ENCODE results near the gene XKR7. TPM values are rescaled to one million over a fixed set of nuclear protein-coding genes. Genes with fewer than 3 reads are reported as not detected.

Gene XKR7
- total RNA-seq, 4 donors from 2014 or later = not detected

- H3K4me3 ChIP-seq = no peak overlapping the region
- H3K4me1 ChIP-seq = peaks cover 2 to 7% (median 2%) of the 10 kb centered on the region in 4 donors
- TF ChIP-seq POLR2A (IDR thresholded peaks at IDR 0.05; ENCODE audit: low read depth) (no peak), POLR2AphosphoS5 (IDR thresholded peaks at IDR 0.05) (no peak), CTCF (IDR thresholded peaks at IDR 0.05) (no peak), EP300 (IDR thresholded peaks at IDR 0.05) (no peak)
- peaks cover 0 to 40% (median 0%) of the 10 kb centered on the region in 4 donors for H3K36me3 ChIP-seq
- DNase-seq (ENCODE audit: extremely low spot score) = no peak
- H3K27me3 ChIP-seq = peaks cover 0 to 70% (median 17%) of the 10 kb centered on the region in 4 donors
- no peaks in the 10 kb centered on the region for H3K9me3 ChIP-seq
- intact Hi-C loops (cut with DNase I) = loop anchor here (10.0 kb wide), 1 partner anchor 80 kb away; no protein-coding TSS in a partner anchor
- 72% methylated on average over 6 of the region's 6 CpGs for WGBS
- no peak overlapping the region for H3K27ac ChIP-seq (replicated peaks in 1 of 4)
These were observed 56.8 kb downstream of the XKR7 start for GRCh38 chr20:32024683-32025295.

- no peak for TF ChIP-seq EP300 (IDR thresholded peaks at IDR 0.05)
- no peak for TF ChIP-seq CTCF (IDR thresholded peaks at IDR 0.05)
- TF ChIP-seq POLR2A (IDR thresholded peaks at IDR 0.05; ENCODE audit: low read depth) = no peak
- TF ChIP-seq POLR2AphosphoS5 (IDR thresholded peaks at IDR 0.05) = no peak
- H3K4me3 ChIP-seq = no peak overlapping the region
- peaks cover 6 to 12% (median 11%) of the 10 kb centered on the region in 4 donors for H3K4me1 ChIP-seq
These were observed 59.7 kb downstream of the XKR7 start for GRCh38 chr20:32027643-32028042.

GRCh38 chr20:32028647-32029372 is 60.9 kb downstream of the XKR7 start:
- WGBS = 63% methylated on average over 12 of the region's 12 CpGs
- Histone ChIP-seq H3K36me3 (peaks cover 0 to 40% (median 0%) of the 10 kb centered on the region in 4 donors), H3K4me3 (no peak overlapping the region), H3K9me3 (no peaks in the 10 kb centered on the region), H3K27ac (replicated peaks in 1 of 4) (no peak overlapping the region), H3K4me1 (peaks cover 6 to 12% (median 11%) of the 10 kb centered on the region in 4 donors), H3K27me3 (peaks cover 0 to 44% (median 6%) of the 10 kb centered on the region in 4 donors)
- intact Hi-C loops (cut with DNase I) = loop anchor here (10.0 kb wide), 1 partner anchor 84 kb away; no protein-coding TSS in a partner anchor
- no peak for DNase-seq (ENCODE audit: extremely low spot score)
- TF ChIP-seq POLR2AphosphoS5 (IDR thresholded peaks at IDR 0.05) = no peak
- no peak for TF ChIP-seq EP300 (IDR thresholded peaks at IDR 0.05)
- TF ChIP-seq POLR2A (IDR thresholded peaks at IDR 0.05; ENCODE audit: low read depth) = no peak
- no peak for TF ChIP-seq CTCF (IDR thresholded peaks at IDR 0.05)

More at GRCh38 chr20:32027643-32028042, 59.7 kb downstream of the XKR7 start:
- peaks cover 0 to 49% (median 9%) of the 10 kb centered on the region in 4 donors for H3K27me3 ChIP-seq
- intact Hi-C loops (cut with DNase I) = loop anchor here (10.0 kb wide), 1 partner anchor 83 kb away; no protein-coding TSS in a partner anchor
- no peak overlapping the region for H3K27ac ChIP-seq (replicated peaks in 1 of 4)
- no peak for DNase-seq (ENCODE audit: extremely low spot score)
- no peaks in the 10 kb centered on the region for H3K9me3 ChIP-seq
- WGBS = 84% methylated on average over 3 of the region's 3 CpGs
- H3K36me3 ChIP-seq = peaks cover 0 to 40% (median 0%) of the 10 kb centered on the region in 4 donors

- Histone ChIP-seq H3K4me1 (peaks cover 6 to 12% (median 11%) of the 10 kb centered on the region in 4 donors), H3K27me3 (peaks cover 0 to 44% (median 6%) of the 10 kb centered on the region in 4 donors), H3K27ac (replicated peaks in 1 of 4) (no peak overlapping the region), H3K36me3 (peaks cover 0 to 36% (median 0%) of the 10 kb centered on the region in 4 donors), H3K4me3 (no peak overlapping the region), H3K9me3 (no peaks in the 10 kb centered on the region)
- 87% methylated on average over 10 of the region's 11 CpGs for WGBS
- TF ChIP-seq POLR2A (IDR thresholded peaks at IDR 0.05; ENCODE audit: low read depth) (no peak), CTCF (IDR thresholded peaks at IDR 0.05) (no peak), POLR2AphosphoS5 (IDR thresholded peaks at IDR 0.05) (no peak), EP300 (IDR thresholded peaks at IDR 0.05) (no peak)
- no peak for DNase-seq (ENCODE audit: extremely low spot score)
- intact Hi-C loops (cut with DNase I) = loop anchor here (10.0 kb wide), 1 partner anchor 85 kb away; no protein-coding TSS in a partner anchor
These were observed 61.6 kb downstream of the XKR7 start for GRCh38 chr20:32029561-32029960.

All from esophagus muscularis mucosa (tissue), 4 donors.